Measurements from ENCODE around the gene OSGIN1. TPM values are rescaled to one million over a fixed set of nuclear protein-coding genes. Genes with fewer than 3 reads are reported as not detected.

The OSGIN1 gene
- total and polyA plus RNA-seq, 2 of the 8 experiments (the other 6 are each of a cell fraction or from before 2014, with no cell fraction given): 0.58 to 0.76 TPM

- Histone ChIP-seq H3K4me3 (ENCODE audit: extremely low read depth in 1 of 4, insufficient read depth in 2 of 4, low read depth in 3 of 4, low read length in 4 of 4) (no peak overlapping the region), H4K20me1 (replicated peaks in 1 of 2; ENCODE audit: control insufficient read depth in 1 of 2, insufficient read depth in 2 of 2, low read length in 2 of 2) (no peaks in the 10 kb centered on the region), H3K36me3 (ENCODE audit: control insufficient read depth in 2 of 4, insufficient read depth in 4 of 4, low read length in 3 of 4) (peaks cover 0 to 5% (median 2%) of the 10 kb centered on the region in 4 experiments; a peak in 2 of 8 replicates), H3K4me2 (ENCODE audit: insufficient read depth in 1 of 2, low read depth in 2 of 2, low read length in 2 of 2) (no peak overlapping the region), H2AFZ (ENCODE audit: low read length) (no peak overlapping the region), H2BK12ac (ENCODE audit: low read depth, low read length) (no peak overlapping the region), H2BK120ac (replicated peaks; ENCODE audit: low read depth, low read length) (no peak overlapping the region), H4K8ac (ENCODE audit: extremely low read depth, insufficient read depth, low read length) (no peak overlapping the region), H4K91ac (replicated peaks; ENCODE audit: insufficient read length, low read length) (no peak overlapping the region), H3K23me2 (ENCODE audit: low read depth, low read length) (no peaks in the 10 kb centered on the region), H4K5ac (ENCODE audit: insufficient read length, low read depth, low read length) (no peak overlapping the region), H3K27ac (ENCODE audit: low read depth, low read length) (no peak overlapping the region), H3K27me3 (replicated peaks in 1 of 4; ENCODE audit: control insufficient read depth in 3 of 4, extremely low read depth in 1 of 4, insufficient read depth in 3 of 4, low read length in 3 of 4) (no peaks in the 10 kb centered on the region), H3K56ac (replicated peaks; ENCODE audit: insufficient read length, low read depth, low read length) (no peak overlapping the region), H3K9ac (replicated peaks in 1 of 4; ENCODE audit: extremely low read depth in 1 of 4, low read depth in 3 of 4, low read length in 3 of 4) (no peak overlapping the region), H3K4me1 (replicated peaks in 1 of 4; ENCODE audit: control insufficient read depth in 3 of 4, insufficient read depth in 4 of 4, low read length in 3 of 4) (no peaks in the 10 kb centered on the region; a peak in 1 of 7 replicates), H2BK5ac (ENCODE audit: low read depth, low read length) (no peak overlapping the region), H3K14ac (ENCODE audit: insufficient read length) (no peak overlapping the region), H3K79me1 (ENCODE audit: low read depth, low read length) (no peaks in the 10 kb centered on the region), H2BK15ac (ENCODE audit: low read length) (no peak overlapping the region), H2BK20ac (ENCODE audit: low read length) (no peak overlapping the region), H3K9me3 (ENCODE audit: insufficient read depth in 2 of 2, low read depth in 1 of 2, low read length in 1 of 2) (peaks cover 16 to 22% of the 10 kb centered on the region in 2 experiments), H3K79me2 (ENCODE audit: control insufficient read depth in 1 of 2, insufficient read depth in 2 of 2, low read length in 2 of 2) (no peaks in the 10 kb centered on the region), H3K23ac (ENCODE audit: insufficient read length) (no peak overlapping the region), H2AK5ac (ENCODE audit: low read depth, low read length) (no peak overlapping the region), H3K4ac (replicated peaks; ENCODE audit: insufficient read length, low read depth, low read length) (no peak overlapping the region), H3K18ac (ENCODE audit: extremely low read depth, low read length) (no peak overlapping the region)
- CTCF ChIA-PET (ENCODE audit: partially characterized antibody): interaction anchor here (0.7 to 6.3 kb wide), 12 partner anchors 9 to 87 kb away, joined by 3 to 42 read pairs (median 4); no protein-coding TSS in a partner anchor
- no peak for DNase-seq (ENCODE audit: low read depth in 1 of 2, low spot score in 2 of 2)
- 90% methylated on average over 5 of the region's 5 CpGs; no CpG with 5 or more reads in 1 of the 2 experiments for WGBS, 2 experiments (ENCODE audit: extremely low coverage in 1 of 2, insufficient coverage in 1 of 2, insufficient read length in 1 of 2, insufficient replicate concordance in 2 of 2, low coverage in 1 of 2, low lambda C conversion rate in 2 of 2, missing lambda C conversion rate in 1 of 2)
- POLR2A ChIA-PET (ENCODE audit: partially characterized antibody): no interaction called here
- FAIRE-seq: no peak
- TF ChIP-seq MAX (IDR thresholded peaks at IDR 0.05) (no peak), SP4 (IDR thresholded peaks at IDR 0.05; ENCODE audit: low read length) (no peak), PHF8 (conservative IDR thresholded peaks at IDR 0.05; ENCODE audit: low read depth, low read length) (no peak), POU5F1 (IDR thresholded peaks at IDR 0.05; ENCODE audit: low read depth, low read length) (no peak), GTF2F1 (IDR thresholded peaks at IDR 0.05; ENCODE audit: borderline replicate concordance, low read depth, low read length) (no peak), SAP30 (IDR thresholded peaks at IDR 0.05; ENCODE audit: insufficient read depth, insufficient replicate concordance, low read length) (no peak), JUN (IDR thresholded peaks at IDR 0.05; ENCODE audit: low read depth, low read length) (no peak), HDAC2 (IDR thresholded peaks at IDR 0.05; ENCODE audit: borderline replicate concordance in 1 of 2, low read depth in 2 of 2, low read length in 2 of 2) (no peak), MAFK (IDR thresholded peaks at IDR 0.05; ENCODE audit: low read depth, low read length) (no peak), SIN3A (conservative IDR thresholded peaks at IDR 0.05 in 1 of 2, IDR thresholded peaks at IDR 0.05 in 1 of 2; ENCODE audit: low read depth in 1 of 2, low read length in 2 of 2) (no peak), TCF12 (IDR thresholded peaks at IDR 0.05; ENCODE audit: low read depth, low read length) (no peak), RNF2 (IDR thresholded peaks at IDR 0.05; ENCODE audit: borderline replicate concordance, low read depth, low read length, missing control alignments, poor library complexity, severe bottlenecking) (no peak), CREB1 (IDR thresholded peaks at IDR 0.05) (no peak)
Observed at GRCh38 chr16:83978401-83978904, 25.4 kb downstream of the OSGIN1 start.

Measured in H1 (cell line).